ENCODE results near the gene LINC01488. TPM values are rescaled to one million over a fixed set of nuclear protein-coding genes. Genes with fewer than 3 reads are reported as not detected.

Gene LINC01488
- total and polyA plus RNA-seq, 2 experiments from 2014 or later: not detected

GRCh38 chr11:69500285-69501120 lies 19.0 kb downstream of the LINC01488 start:
- Histone ChIP-seq H3K9me2 (ENCODE audit: insufficient read depth) (no peaks in the 10 kb centered on the region), H3F3A (ENCODE audit: insufficient read depth) (peaks cover 12% of the 10 kb centered on the region), H3K4me3 (no peak overlapping the region), H2AFZ (no peak overlapping the region), H4K20me1 (ENCODE audit: insufficient read depth) (no peaks in the 10 kb centered on the region), H3K9me3 (ENCODE audit: low read depth) (no peaks in the 10 kb centered on the region), H3K4me2 (ENCODE audit: unreplicated experiment) (no peak overlapping the region), H3K9ac (no peak overlapping the region), H3K79me2 (ENCODE audit: insufficient read depth) (no peaks in the 10 kb centered on the region), H3K36me3 (ENCODE audit: low read depth) (no peaks in the 10 kb centered on the region), H3K27ac (no peak overlapping the region), H3K27me3 (replicated peaks; ENCODE audit: insufficient read depth) (no peaks in the 10 kb centered on the region), H3K4me1 (ENCODE audit: insufficient read depth) (peaks cover 12% of the 10 kb centered on the region)
- 84% methylated on average over 13 of the region's 13 CpGs for WGBS, 2 experiments (ENCODE audit: low coverage in 1 of 2, low lambda C conversion rate in 2 of 2, missing lambda C conversion rate in 2 of 2)
- in situ Hi-C loops (cut with MboI): no loop called here
- no peak for DNase-seq
- TF ChIP-seq EZH2phosphoT487 (IDR thresholded peaks at IDR 0.05; ENCODE audit: insufficient read depth, low read depth): no peak
- TF ChIP-seq EZH2 (IDR thresholded peaks at IDR 0.05; ENCODE audit: insufficient read depth, poor library complexity, severe bottlenecking): no peak

- whole genome bisulfite sequencing, 2 experiments (ENCODE audit: low coverage in 1 of 2, low lambda C conversion rate in 2 of 2, missing lambda C conversion rate in 2 of 2): 72% methylated on average over 1 of the region's 1 CpG; no CpG with 5 or more reads in 1 of the 2 experiments
- no peak overlapping the region for H3K4me3 ChIP-seq
- H3K27me3 ChIP-seq (replicated peaks; ENCODE audit: insufficient read depth): no peaks in the 10 kb centered on the region
- no peaks in the 10 kb centered on the region for H4K20me1 ChIP-seq (ENCODE audit: insufficient read depth)
- peaks cover 12% of the 10 kb centered on the region for H3F3A ChIP-seq (ENCODE audit: insufficient read depth)
- no peak overlapping the region for H3K9ac ChIP-seq
- no peak for DNase-seq
- no peaks in the 10 kb centered on the region for H3K9me3 ChIP-seq (ENCODE audit: low read depth)
- H3K36me3 ChIP-seq (ENCODE audit: low read depth): no peaks in the 10 kb centered on the region
- peaks cover 12% of the 10 kb centered on the region for H3K4me1 ChIP-seq (ENCODE audit: insufficient read depth)
- H3K79me2 ChIP-seq (ENCODE audit: insufficient read depth): no peaks in the 10 kb centered on the region
- in situ Hi-C loops (cut with MboI): no loop called here
- no peak overlapping the region for H3K4me2 ChIP-seq (ENCODE audit: unreplicated experiment)
- no peak overlapping the region for H2AFZ ChIP-seq
- H3K9me2 ChIP-seq (ENCODE audit: insufficient read depth): no peaks in the 10 kb centered on the region
- TF ChIP-seq EZH2phosphoT487 (IDR thresholded peaks at IDR 0.05; ENCODE audit: insufficient read depth, low read depth) (no peak), EZH2 (IDR thresholded peaks at IDR 0.05; ENCODE audit: insufficient read depth, poor library complexity, severe bottlenecking) (no peak)
- no peak overlapping the region for H3K27ac ChIP-seq
These were observed 19.6 kb downstream of the LINC01488 start for GRCh38 chr11:69501121-69501489.

GRCh38 chr11:69501891-69502860 lies 20.7 kb downstream of the LINC01488 start:
- 0 out of 2 replicates have a peak, but pooled peaks cover 5% of the 10 kb centered on the region for H3K4me1 ChIP-seq (ENCODE audit: insufficient read depth)
- TF ChIP-seq EZH2phosphoT487 (IDR thresholded peaks at IDR 0.05; ENCODE audit: insufficient read depth, low read depth) (no peak), EZH2 (IDR thresholded peaks at IDR 0.05; ENCODE audit: insufficient read depth, poor library complexity, severe bottlenecking) (no peak)
- peaks cover 12% of the 10 kb centered on the region for H3F3A ChIP-seq (ENCODE audit: insufficient read depth)
- no peaks in the 10 kb centered on the region for H3K36me3 ChIP-seq (ENCODE audit: low read depth)
- no peaks in the 10 kb centered on the region for H3K9me2 ChIP-seq (ENCODE audit: insufficient read depth)
- in situ Hi-C loops (cut with MboI): no loop called here
- H3K9ac ChIP-seq: no peak overlapping the region
- H3K4me3 ChIP-seq: no peak overlapping the region
- H4K20me1 ChIP-seq (ENCODE audit: insufficient read depth): no peaks in the 10 kb centered on the region
- H3K9me3 ChIP-seq (ENCODE audit: low read depth): no peaks in the 10 kb centered on the region
- H3K27ac ChIP-seq: no peak overlapping the region
- WGBS, 2 experiments (ENCODE audit: low coverage in 1 of 2, low lambda C conversion rate in 2 of 2, missing lambda C conversion rate in 2 of 2): 89 to 90% methylated on average over 26 of the region's 26 CpGs
- no peak overlapping the region for H2AFZ ChIP-seq
- no peaks in the 10 kb centered on the region for H3K27me3 ChIP-seq (replicated peaks; ENCODE audit: insufficient read depth)
- H3K4me2 ChIP-seq (ENCODE audit: unreplicated experiment): no peak overlapping the region
- H3K79me2 ChIP-seq (ENCODE audit: insufficient read depth): no peaks in the 10 kb centered on the region
- no peak for DNase-seq

- Histone ChIP-seq H3F3A (ENCODE audit: insufficient read depth) (peaks cover 2% of the 10 kb centered on the region; the same call in 1 of the 2 replicates), H2AFZ (no peak overlapping the region), H3K9me3 (ENCODE audit: low read depth) (no peaks in the 10 kb centered on the region), H3K27ac (no peak overlapping the region), H3K4me1 (ENCODE audit: insufficient read depth) (no peaks in the 10 kb centered on the region), H3K27me3 (replicated peaks; ENCODE audit: insufficient read depth) (no peaks in the 10 kb centered on the region), H3K79me2 (ENCODE audit: insufficient read depth) (no peaks in the 10 kb centered on the region), H3K36me3 (ENCODE audit: low read depth) (no peaks in the 10 kb centered on the region), H3K4me2 (ENCODE audit: unreplicated experiment) (no peak overlapping the region), H3K9ac (no peak overlapping the region), H3K4me3 (no peak overlapping the region), H3K9me2 (ENCODE audit: insufficient read depth) (no peaks in the 10 kb centered on the region), H4K20me1 (ENCODE audit: insufficient read depth) (no peaks in the 10 kb centered on the region)
- TF ChIP-seq EZH2phosphoT487 (IDR thresholded peaks at IDR 0.05; ENCODE audit: insufficient read depth, low read depth) (no peak), EZH2 (IDR thresholded peaks at IDR 0.05; ENCODE audit: insufficient read depth, poor library complexity, severe bottlenecking) (no peak)
- 87 to 92% methylated on average over 9 of the region's 9 CpGs for WGBS, 2 experiments (ENCODE audit: low coverage in 1 of 2, low lambda C conversion rate in 2 of 2, missing lambda C conversion rate in 2 of 2)
- DNase-seq: no peak
- in situ Hi-C loops (cut with MboI): no loop called here
These were observed 22.7 kb downstream of the LINC01488 start for GRCh38 chr11:69504127-69504526.

All from GM23248 (cell line).